DND-41 (cell line): Measurements from ENCODE around the gene RGS19.

Experiments
- EZH2 ChIP-seq: IDR thresholded peaks from 3 replicates; pipeline ENCODE4 v1.6.1; 2012; ENCODE audit warnings: borderline replicate concordance, low read depth, mild to moderate bottlenecking, moderate library complexity, low read length, inconsistent platforms; ENCODE audit not compliant: severe bottlenecking
- TF ChIP-seq, protein P1 (sequence below): IDR thresholded peaks from 2 replicates; pipeline ENCODE4 v1.5.1; 2012; ENCODE audit warnings: borderline replicate concordance, low read length, moderate library complexity, mild to moderate bottlenecking; ENCODE audit not compliant: poor library complexity, severe bottlenecking; ENCODE audit errors: extremely low read depth

DNA sequence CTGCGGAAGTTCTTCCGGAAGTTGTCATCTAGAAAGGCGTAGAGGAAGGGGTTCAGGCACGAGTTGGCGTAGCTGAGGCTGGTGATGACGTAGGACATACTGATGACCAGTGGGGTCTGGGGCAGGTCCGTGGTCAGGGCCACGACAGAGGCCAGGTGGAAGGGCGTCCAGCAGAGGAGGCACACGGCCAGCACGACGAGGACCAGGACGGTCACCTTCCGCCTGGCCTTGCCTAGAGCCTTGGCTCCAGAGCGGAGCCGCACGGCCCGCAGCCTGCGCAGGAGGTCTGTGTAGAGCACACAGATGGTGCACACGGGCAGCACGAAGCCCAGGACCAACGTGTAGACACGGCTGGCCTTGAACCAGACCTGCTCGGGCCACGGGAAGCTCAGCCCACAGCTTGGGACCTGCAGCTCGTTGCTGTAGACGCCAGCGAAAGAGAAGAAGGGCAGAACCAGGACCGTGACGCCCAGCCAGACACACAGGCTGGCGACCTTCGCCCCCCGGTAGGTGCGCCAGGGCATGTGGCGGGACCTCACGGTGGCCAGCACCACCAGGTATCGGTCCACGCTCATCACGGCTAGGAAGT, 26.6 kb upstream of the RGS19 start:
- TF ChIP-seq, protein P1, sequence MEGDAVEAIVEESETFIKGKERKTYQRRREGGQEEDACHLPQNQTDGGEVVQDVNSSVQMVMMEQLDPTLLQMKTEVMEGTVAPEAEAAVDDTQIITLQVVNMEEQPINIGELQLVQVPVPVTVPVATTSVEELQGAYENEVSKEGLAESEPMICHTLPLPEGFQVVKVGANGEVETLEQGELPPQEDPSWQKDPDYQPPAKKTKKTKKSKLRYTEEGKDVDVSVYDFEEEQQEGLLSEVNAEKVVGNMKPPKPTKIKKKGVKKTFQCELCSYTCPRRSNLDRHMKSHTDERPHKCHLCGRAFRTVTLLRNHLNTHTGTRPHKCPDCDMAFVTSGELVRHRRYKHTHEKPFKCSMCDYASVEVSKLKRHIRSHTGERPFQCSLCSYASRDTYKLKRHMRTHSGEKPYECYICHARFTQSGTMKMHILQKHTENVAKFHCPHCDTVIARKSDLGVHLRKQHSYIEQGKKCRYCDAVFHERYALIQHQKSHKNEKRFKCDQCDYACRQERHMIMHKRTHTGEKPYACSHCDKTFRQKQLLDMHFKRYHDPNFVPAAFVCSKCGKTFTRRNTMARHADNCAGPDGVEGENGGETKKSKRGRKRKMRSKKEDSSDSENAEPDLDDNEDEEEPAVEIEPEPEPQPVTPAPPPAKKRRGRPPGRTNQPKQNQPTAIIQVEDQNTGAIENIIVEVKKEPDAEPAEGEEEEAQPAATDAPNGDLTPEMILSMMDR: no peak
- TF ChIP-seq EZH2: no peak
